DND-41 (cell line): Measurements from ENCODE around the gene RSPO1.

Experiments used
- ATAC-seq: fragments of 200-7000 bp; cut with Tn5 transposase; 3 replicates; pipeline ENCODE4 v1.9.1; 2021; ENCODE audit warnings: low read depth; ENCODE audit not compliant: insufficient read depth
- DNase-seq: peaks from one replicate; pipeline ENCODE4 v3.0.0-alpha.2; 2020
- H2AFZ ChIP-seq: 2 replicates; pipeline ENCODE4 v1.6.0; 2012; ENCODE audit warnings: low read depth, low read length
- H3K27ac ChIP-seq: 2 replicates; pipeline ENCODE4 v1.5.1; 2012; ENCODE audit warnings: low read length, inconsistent platforms
- H3K27me3 ChIP-seq: fragments of 200-600 bp; sonication (generic); 2 replicates; pipeline ENCODE4 v1.6.0; 2012; ENCODE audit warnings: low read length, mild to moderate bottlenecking, inconsistent platforms; ENCODE audit not compliant: insufficient read depth, poor library complexity
- H3K36me3 ChIP-seq: 2 replicates; pipeline ENCODE4 v1.5.1; 2012; ENCODE audit warnings: low read length, inconsistent platforms; ENCODE audit not compliant: insufficient read depth
- H3K4me1 ChIP-seq: 2 replicates; pipeline ENCODE4 v1.5.1; 2012; ENCODE audit warnings: mild to moderate bottlenecking, low read length; ENCODE audit not compliant: insufficient read depth
- H3K4me2 ChIP-seq: 2 replicates; pipeline ENCODE4 v1.6.0; 2012; ENCODE audit warnings: mild to moderate bottlenecking, moderate library complexity, low read length, inconsistent platforms; ENCODE audit not compliant: insufficient read depth
- H3K4me3 ChIP-seq, 2 experiments: fragments of 200-600 bp in 1 of 2; shearing (Covaris generic) in 1 of 2; 2 replicates each; pipeline ENCODE4 v1.5.1; 2012 to 2016; ENCODE audit warnings: inconsistent platforms in 2 of 2, low read length in 2 of 2, mild to moderate bottlenecking in 2 of 2, low read depth in 1 of 2, moderate library complexity in 1 of 2
- H3K79me2 ChIP-seq: 2 replicates; pipeline ENCODE4 v1.6.0; 2012; ENCODE audit warnings: low read length, inconsistent platforms; ENCODE audit not compliant: insufficient read depth
- H3K9ac ChIP-seq: 2 replicates; pipeline ENCODE4 v1.6.0; 2012; ENCODE audit warnings: low read depth, mild to moderate bottlenecking, inconsistent platforms, low read length, moderate library complexity
- H3K9me3 ChIP-seq: 2 replicates; pipeline ENCODE4 v1.5.1; 2012; ENCODE audit warnings: low read length, moderate library complexity, mild to moderate bottlenecking, inconsistent platforms; ENCODE audit not compliant: insufficient read depth, severe bottlenecking
- H4K20me1 ChIP-seq: 2 replicates; pipeline ENCODE4 v1.6.0; 2012; ENCODE audit warnings: low read length; ENCODE audit not compliant: insufficient read depth
- CTCF ChIP-seq: IDR thresholded peaks from 2 replicates; pipeline ENCODE4 v1.5.1; 2012; ENCODE audit warnings: borderline replicate concordance, low read length, moderate library complexity, mild to moderate bottlenecking; ENCODE audit not compliant: poor library complexity, severe bottlenecking; ENCODE audit errors: extremely low read depth
- EZH2 ChIP-seq: IDR thresholded peaks from 3 replicates; pipeline ENCODE4 v1.6.1; 2012; ENCODE audit warnings: borderline replicate concordance, low read depth, mild to moderate bottlenecking, moderate library complexity, low read length, inconsistent platforms; ENCODE audit not compliant: severe bottlenecking

RSPO1 gene

DNA sequence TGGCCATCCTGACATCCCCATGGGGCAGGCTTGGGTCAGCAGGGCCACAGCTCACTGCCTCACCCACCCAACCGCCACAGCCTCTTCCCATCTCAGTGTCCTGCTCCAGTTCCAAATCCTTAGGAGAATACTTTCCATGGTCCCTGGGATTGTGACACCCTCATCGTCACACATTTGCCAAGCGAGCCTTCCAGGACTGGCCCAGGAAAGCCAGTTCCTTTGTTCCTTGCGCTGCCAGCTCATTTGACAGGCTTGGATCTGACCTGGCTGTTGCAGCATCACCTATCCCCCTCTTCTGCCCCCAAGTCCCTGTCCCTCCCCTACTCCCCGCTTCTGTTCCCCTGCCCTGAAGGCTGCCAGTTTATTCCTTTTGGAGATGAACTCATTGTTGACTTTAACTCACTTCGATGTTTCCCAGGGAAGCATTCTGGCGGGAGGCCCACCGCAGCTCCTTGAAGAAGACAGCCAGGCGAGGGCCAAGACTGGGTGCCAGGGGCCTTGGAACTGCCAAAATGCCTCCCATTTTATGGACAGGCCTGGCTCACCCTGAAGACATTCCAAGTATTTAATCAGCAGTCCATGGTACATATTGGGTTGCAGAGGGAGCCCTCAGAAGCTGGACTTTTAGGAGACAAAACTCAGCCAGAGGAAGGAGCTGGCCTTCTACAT is 28.8 kb downstream of the RSPO1 start:
- no peaks in the 10 kb centered on the region for H3K4me1 ChIP-seq
- H3K79me2 ChIP-seq, result no peaks in the 10 kb centered on the region
- H3K27me3 ChIP-seq, result peaks cover 56% of the 10 kb centered on the region
- H3K27ac ChIP-seq, result no peak overlapping the region
- ATAC-seq, result no peak
- DNase-seq, result no peak
- no peaks in the 10 kb centered on the region for H4K20me1 ChIP-seq
- H3K9ac ChIP-seq, result no peak overlapping the region
- no peaks in the 10 kb centered on the region for H3K36me3 ChIP-seq
- no peaks in the 10 kb centered on the region for H3K9me3 ChIP-seq
- TF ChIP-seq CTCF (no peak), EZH2 (no peak)
- no peak overlapping the region for H2AFZ ChIP-seq
- no peak overlapping the region for H3K4me2 ChIP-seq
- H3K4me3 ChIP-seq, result no peak overlapping the region

GRCh38 chr1:37605061-37605650 is 29.5 kb downstream of the RSPO1 start:
- H4K20me1 ChIP-seq, result no peaks in the 10 kb centered on the region
- H3K9me3 ChIP-seq, result no peaks in the 10 kb centered on the region
- no peak overlapping the region for H3K4me3 ChIP-seq
- no peak overlapping the region for H2AFZ ChIP-seq
- no peak for TF ChIP-seq CTCF
- TF ChIP-seq EZH2, result no peak
- no peaks in the 10 kb centered on the region for H3K36me3 ChIP-seq
- no peak overlapping the region for H3K9ac ChIP-seq
- H3K27me3 ChIP-seq, result peaks cover 56% of the 10 kb centered on the region
- DNase-seq (no peak), ATAC-seq (0 out of 3 replicates have a peak, but pooled peaks have one; percentile 17)
- no peaks in the 10 kb centered on the region for H3K79me2 ChIP-seq
- no peaks in the 10 kb centered on the region for H3K4me1 ChIP-seq
- no peak overlapping the region for H3K4me2 ChIP-seq
- H3K27ac ChIP-seq, result no peak overlapping the region

- Histone ChIP-seq H3K4me2 (no peak overlapping the region), H3K9ac (no peak overlapping the region), H3K9me3 (no peaks in the 10 kb centered on the region), H2AFZ (no peak overlapping the region), H3K27ac (no peak overlapping the region), H3K27me3 (peaks cover 38% of the 10 kb centered on the region), H3K4me1 (no peaks in the 10 kb centered on the region), H4K20me1 (no peaks in the 10 kb centered on the region), H3K79me2 (no peaks in the 10 kb centered on the region), H3K36me3 (no peaks in the 10 kb centered on the region), H3K4me3 (no peak overlapping the region)
- peak; percentile 78 for ATAC-seq
- peak; percentile 38 for DNase-seq
- peak; percentile 77 for TF ChIP-seq CTCF
- no peak for TF ChIP-seq EZH2
These were observed 31.7 kb downstream of the RSPO1 start for GRCh38 chr1:37602750-37603694.
